GM21381 (cell line): ENCODE data around the gene CARMIL3.

Source experiments
- ATAC-seq: cut with Tn5 transposase; IDR thresholded peaks from one replicate; pipeline ENCODE4 v1.9.1; 2021; ENCODE audit warnings: mild to moderate bottlenecking, moderate library complexity; ENCODE audit not compliant: unreplicated experiment

CARMIL3 gene

GRCh38 chr14:24074625-24075484 is 23.0 kb downstream of the CARMIL3 start:
- ATAC-seq: no peak

- ATAC-seq: no peak
Measured at GRCh38 chr14:24075485-24076301, 23.9 kb downstream of the CARMIL3 start.

GRCh38 chr14:24076302-24076601 is 24.4 kb downstream of the CARMIL3 start:
- ATAC-seq: no peak

- ATAC-seq: no peak
Measured at GRCh38 chr14:24077086-24077485, 25.3 kb downstream of the CARMIL3 start.

GRCh38 chr14:24078146-24078545 is 26.3 kb downstream of the CARMIL3 start:
- no peak for ATAC-seq

- ATAC-seq: no peak
Measured at GRCh38 chr14:24079491-24080141, 27.8 kb downstream of the CARMIL3 start.

GRCh38 chr14:24080142-24080530 is 28.3 kb downstream of the CARMIL3 start:
- ATAC-seq: no peak

GRCh38 chr14:24080888-24081738 is 29.3 kb downstream of the CARMIL3 start:
- peak; percentile 86 for ATAC-seq

GRCh38 chr14:24081739-24082211 is 30.0 kb downstream of the CARMIL3 start:
- ATAC-seq: no peak

GRCh38 chr14:24082411-24083080 is 30.7 kb downstream of the CARMIL3 start:
- ATAC-seq: no peak

- no peak for ATAC-seq
Measured at GRCh38 chr14:24083462-24083861, 31.7 kb downstream of the CARMIL3 start.

- ATAC-seq: no peak
Measured at GRCh38 chr14:24084440-24084839, 32.6 kb downstream of the CARMIL3 start.

GRCh38 chr14:24085215-24085614 is 33.4 kb downstream of the CARMIL3 start:
- no peak for ATAC-seq

- ATAC-seq: no peak
Measured at GRCh38 chr14:24086193-24086955, 34.6 kb downstream of the CARMIL3 start.

- ATAC-seq: no peak
Measured at GRCh38 chr14:24087004-24087403, 35.2 kb downstream of the CARMIL3 start.

GRCh38 chr14:24088095-24088494 is 36.3 kb downstream of the CARMIL3 start:
- no peak for ATAC-seq

GRCh38 chr14:24089890-24090289 is 38.1 kb downstream of the CARMIL3 start:
- ATAC-seq: no peak

- no peak for ATAC-seq
Measured at GRCh38 chr14:24092110-24092504, 40.3 kb downstream of the CARMIL3 start.

GRCh38 chr14:24092505-24093206 is 40.8 kb downstream of the CARMIL3 start:
- ATAC-seq: no peak
